HUES6 (cell line): Measurements from ENCODE around the gene KIF3C.
"Not testable (repeated sequence)": the region's sequence is repeated elsewhere in the genome, so short reads cannot be mapped to it uniquely, and the experiment has no call there.

ENCODE experiments used
- H3K27ac ChIP-seq: 2 replicates; pipeline ENCODE4 v1.7.0; 2013; ENCODE audit warnings: low read depth, mild to moderate bottlenecking, low read length, inconsistent platforms
- H3K27me3 ChIP-seq: 2 replicates; pipeline ENCODE4 v1.6.1; 2013; ENCODE audit warnings: low read length; ENCODE audit not compliant: control insufficient read depth, insufficient read depth
- H3K36me3 ChIP-seq: 2 replicates; pipeline ENCODE4 v1.6.1; 2013; ENCODE audit warnings: low read length; ENCODE audit not compliant: control insufficient read depth, insufficient read depth
- H3K4me1 ChIP-seq: 2 replicates; pipeline ENCODE4 v1.6.1; 2013; ENCODE audit warnings: low read length; ENCODE audit not compliant: control insufficient read depth, insufficient read depth
- H3K4me3 ChIP-seq: 2 replicates; pipeline ENCODE4 v1.5.1; 2013; ENCODE audit warnings: low read depth, low read length
- H3K9ac ChIP-seq: one replicate; pipeline ENCODE4 v1.6.1; 2013; ENCODE audit warnings: mild to moderate bottlenecking, low read length
- H3K9me3 ChIP-seq: 2 replicates; pipeline ENCODE4 v1.6.1; 2013; ENCODE audit warnings: low read depth, low read length; ENCODE audit not compliant: control insufficient read depth, insufficient read depth

The KIF3C gene

GRCh38 chr2:25960396-25960795, 21.9 kb downstream of the KIF3C start:
- Histone ChIP-seq H3K4me3 (no peak overlapping the region), H3K27me3 (no peaks in the 10 kb centered on the region), H3K27ac (no peak overlapping the region), H3K9ac (no peak overlapping the region), H3K4me1 (no peaks in the 10 kb centered on the region), H3K36me3 (peaks cover 23% of the 10 kb centered on the region), H3K9me3 (no peaks in the 10 kb centered on the region)

GRCh38 chr2:25958611-25959010, 23.7 kb downstream of the KIF3C start:
- H3K9me3 ChIP-seq = not testable (repeated sequence)

GRCh38 chr2:25957743-25958142, 24.6 kb downstream of the KIF3C start:
- Histone ChIP-seq H3K36me3 (peaks cover 20% of the 10 kb centered on the region), H3K9me3 (no peaks in the 10 kb centered on the region), H3K27me3 (no peaks in the 10 kb centered on the region), H3K27ac (no peak overlapping the region), H3K9ac (no peak overlapping the region), H3K4me3 (no peak overlapping the region), H3K4me1 (peaks cover 12% of the 10 kb centered on the region)

More at GRCh38 chr2:25958611-25959010, 23.7 kb downstream of the KIF3C start:
- not testable (repeated sequence) for H3K27ac ChIP-seq, H3K9ac ChIP-seq, H3K4me3 ChIP-seq, H3K27me3 ChIP-seq
- peaks cover 12% of the 10 kb centered on the region for H3K4me1 ChIP-seq
- peaks cover 20% of the 10 kb centered on the region for H3K36me3 ChIP-seq

- Histone ChIP-seq H3K27me3 (no peaks in the 10 kb centered on the region), H3K9ac (no peak overlapping the region), H3K4me1 (peaks cover 12% of the 10 kb centered on the region), H3K4me3 (no peak overlapping the region), H3K9me3 (no peaks in the 10 kb centered on the region), H3K36me3 (peaks cover 20% of the 10 kb centered on the region), H3K27ac (no peak overlapping the region)
These were observed 26.3 kb downstream of the KIF3C start for GRCh38 chr2:25955869-25956535.

GRCh38 chr2:25955036-25955435, 27.3 kb downstream of the KIF3C start:
- no peaks in the 10 kb centered on the region for H3K9me3 ChIP-seq
- no peak overlapping the region for H3K4me3 ChIP-seq
- H3K36me3 ChIP-seq = peaks cover 21% of the 10 kb centered on the region
- H3K27me3 ChIP-seq = no peaks in the 10 kb centered on the region
- no peak overlapping the region for H3K9ac ChIP-seq
- H3K27ac ChIP-seq = no peak overlapping the region
- peaks cover 12% of the 10 kb centered on the region for H3K4me1 ChIP-seq

GRCh38 chr2:25954199-25954752, 28.0 kb downstream of the KIF3C start:
- Histone ChIP-seq H3K27ac (no peak overlapping the region), H3K27me3 (no peaks in the 10 kb centered on the region), H3K4me1 (peaks cover 12% of the 10 kb centered on the region), H3K4me3 (no peak overlapping the region), H3K9ac (no peak overlapping the region), H3K9me3 (no peaks in the 10 kb centered on the region), H3K36me3 (peaks cover 19% of the 10 kb centered on the region)

- no peak overlapping the region for H3K27ac ChIP-seq
- peaks cover 12% of the 10 kb centered on the region for H3K4me1 ChIP-seq
- H3K9ac ChIP-seq = no peak overlapping the region
- peaks cover 17% of the 10 kb centered on the region for H3K36me3 ChIP-seq
- no peak overlapping the region for H3K4me3 ChIP-seq
- H3K27me3 ChIP-seq = no peaks in the 10 kb centered on the region
- H3K9me3 ChIP-seq = no peaks in the 10 kb centered on the region
These were observed 31.2 kb downstream of the KIF3C start for GRCh38 chr2:25951071-25951547.

- Histone ChIP-seq H3K9ac (no peak overlapping the region), H3K36me3 (peaks cover 15% of the 10 kb centered on the region; the same call in 1 of the 2 replicates), H3K9me3 (no peaks in the 10 kb centered on the region), H3K4me3 (no peak overlapping the region), H3K27me3 (no peaks in the 10 kb centered on the region), H3K27ac (no peak overlapping the region), H3K4me1 (no peaks in the 10 kb centered on the region)
These were observed 33.9 kb downstream of the KIF3C start for GRCh38 chr2:25948437-25948836.

- H3K9ac ChIP-seq = no peak overlapping the region
- no peaks in the 10 kb centered on the region for H3K9me3 ChIP-seq
- H3K36me3 ChIP-seq = peaks cover 43% of the 10 kb centered on the region
- no peak overlapping the region for H3K4me3 ChIP-seq
- no peaks in the 10 kb centered on the region for H3K27me3 ChIP-seq
- no peaks in the 10 kb centered on the region for H3K4me1 ChIP-seq
- H3K27ac ChIP-seq = no peak overlapping the region
These were observed 41.3 kb downstream of the KIF3C start for GRCh38 chr2:25941042-25941441.

- Histone ChIP-seq H3K4me3 (no peak overlapping the region), H3K36me3 (peaks cover 37% of the 10 kb centered on the region), H3K9ac (no peak overlapping the region), H3K9me3 (no peaks in the 10 kb centered on the region), H3K27ac (no peak overlapping the region), H3K27me3 (no peaks in the 10 kb centered on the region), H3K4me1 (no peaks in the 10 kb centered on the region)
These were observed 43.0 kb downstream of the KIF3C start for GRCh38 chr2:25939257-25939668.

GRCh38 chr2:25938345-25938744, 44.0 kb downstream of the KIF3C start:
- H3K4me1 ChIP-seq = no peaks in the 10 kb centered on the region
- H3K9me3 ChIP-seq = no peaks in the 10 kb centered on the region
- no peak overlapping the region for H3K9ac ChIP-seq
- H3K27ac ChIP-seq = no peak overlapping the region
- H3K27me3 ChIP-seq = no peaks in the 10 kb centered on the region
- peaks cover 45% of the 10 kb centered on the region for H3K36me3 ChIP-seq
- no peak overlapping the region for H3K4me3 ChIP-seq
